GM12891 (cell line): ENCODE measurements around the gene ESYT2.

ENCODE experiments used
- POLR2A ChIP-seq: IDR thresholded peaks from 2 replicates; pipeline ENCODE4 v1.6.1; 2011; ENCODE audit warnings: low read depth, low read length, control low read depth
- SPI1 ChIP-seq: IDR thresholded peaks from 2 replicates; pipeline ENCODE4 v1.6.1; 2011; ENCODE audit warnings: low read depth, low read length, control low read depth

GRCh38 chr7:158840604-158841003 is 11.3 kb upstream of the ESYT2 start:
- TF ChIP-seq POLR2A = no peak
- no peak for TF ChIP-seq SPI1
